OCI-LY3 (cell line): ENCODE results near the gene C20orf173.
A peak's percentile ranks its signal among the peaks of the same experiment; 100 is the strongest.

Source experiments
- H2AFZ ChIP-seq: fragments of 200-600, 300-600 bp; shearing (Covaris generic); 2 replicates; pipeline ENCODE4 v1.6.0; 2014; ENCODE audit warnings: antibody characterized with exemption, low read depth, low read length
- H3K27ac ChIP-seq: fragments of 200-600, 300-600 bp; sonication (generic); 2 replicates; pipeline ENCODE4 v1.5.1; 2014; ENCODE audit warnings: mild to moderate bottlenecking, low read length, moderate library complexity, mixed read lengths
- H3K27me3 ChIP-seq: fragments of 200-600, 300-600 bp; sonication (generic); 2 replicates; pipeline ENCODE4 v1.6.1; 2014; ENCODE audit warnings: low read depth, low read length, mixed read lengths
- H3K36me3 ChIP-seq: fragments of 200-600, 300-600 bp; sonication (generic); replicated peaks from 2 replicates; pipeline ENCODE3; 2014; ENCODE audit warnings: low read depth, low read length, mixed read lengths
- H3K4me1 ChIP-seq: fragments of 300-600, 200-600 bp; sonication (generic); 2 replicates; pipeline ENCODE4 v1.6.1; 2014; ENCODE audit warnings: low read length, mixed read lengths
- H3K4me2 ChIP-seq: fragments of 200-600, 300-600 bp; sonication (generic); 2 replicates; pipeline ENCODE4 v1.6.1; 2014; ENCODE audit warnings: low read length, mixed read lengths
- H3K4me3 ChIP-seq: fragments of 300-600, 200-600 bp; sonication (generic); 2 replicates; pipeline ENCODE4 v1.5.1; 2014; ENCODE audit warnings: antibody characterized with exemption, mild to moderate bottlenecking, low read length, moderate library complexity
- H3K79me2 ChIP-seq: fragments of 300-600, 200-600 bp; shearing (Covaris generic); 2 replicates; pipeline ENCODE4 v1.6.1; 2014; ENCODE audit warnings: mild to moderate bottlenecking, low read length, mixed read lengths
- H3K9ac ChIP-seq: fragments of 300-600, 200-600 bp; shearing (Covaris generic); 2 replicates; pipeline ENCODE4 v1.6.0; 2014; ENCODE audit warnings: mild to moderate bottlenecking, low read length, moderate library complexity
- H3K9me3 ChIP-seq: fragments of 200-600, 300-600 bp; shearing (Covaris generic); 2 replicates; pipeline ENCODE4 v1.6.1; 2014; ENCODE audit warnings: low read length, mixed read lengths; ENCODE audit not compliant: insufficient read depth
- H4K20me1 ChIP-seq: fragments of 200-600, 300-600 bp; sonication (generic); 2 replicates; pipeline ENCODE4 v1.6.1; 2016; ENCODE audit warnings: low read length, mixed read lengths; ENCODE audit not compliant: insufficient read depth
- CTCF ChIP-seq: fragments of 200-600, 300-600 bp; sonication (generic); IDR thresholded peaks from 2 replicates; pipeline ENCODE4 v1.5.1; 2014; ENCODE audit warnings: antibody characterized with exemption, low read length, low read depth
- EZH2phosphoT487 ChIP-seq: fragments of 200-600 bp; shearing (Covaris generic); IDR thresholded peaks from 2 replicates; pipeline ENCODE4 v1.6.1; 2018; ENCODE audit warnings: antibody characterized with exemption, mixed run types, low read depth

Gene C20orf173

DNA sequence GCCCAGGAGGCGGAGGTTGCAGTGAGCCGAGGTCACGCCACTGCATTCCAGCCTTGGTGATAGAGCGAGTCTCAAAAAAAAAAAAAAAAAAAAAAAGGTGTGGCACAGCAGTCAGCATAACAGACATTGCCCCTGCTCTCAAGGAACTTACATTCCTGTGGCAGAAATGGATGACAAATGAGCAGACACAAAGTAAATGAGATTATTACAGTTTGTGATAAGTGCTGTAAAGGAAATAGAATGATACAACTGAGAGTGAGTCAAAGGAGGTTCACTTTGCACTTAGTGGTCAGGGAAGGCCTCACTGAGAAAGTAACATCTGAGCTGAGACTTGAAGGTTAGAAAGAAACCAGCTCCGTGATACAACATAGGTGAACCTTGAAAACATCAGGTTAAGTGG lies 37.6 kb downstream of the C20orf173 start:
- Histone ChIP-seq H3K79me2 (0 out of 2 replicates have a peak, but pooled peaks cover 4% of the 10 kb centered on the region), H3K9me3 (no peaks in the 10 kb centered on the region), H3K9ac (no peak overlapping the region), H3K4me3 (no peak overlapping the region), H4K20me1 (no peaks in the 10 kb centered on the region), H2AFZ (no peak overlapping the region), H3K36me3 (peaks cover 58% of the 10 kb centered on the region), H3K4me1 (peaks cover 12% of the 10 kb centered on the region), H3K27me3 (no peaks in the 10 kb centered on the region), H3K4me2 (no peak overlapping the region), H3K27ac (no peak overlapping the region)
- no peak for TF ChIP-seq EZH2phosphoT487

GRCh38 chr20:35490736-35491181 lies 38.7 kb downstream of the C20orf173 start:
- peak overlapping the region; percentile 86 for H3K4me2 ChIP-seq
- TF ChIP-seq EZH2phosphoT487 (no peak), CTCF (no peak)
- H2AFZ ChIP-seq = peak overlapping the region; percentile 69
- no peaks in the 10 kb centered on the region for H4K20me1 ChIP-seq
- H3K27ac ChIP-seq = peak overlapping the region; percentile 57
- H3K4me1 ChIP-seq = peaks cover 12% of the 10 kb centered on the region
- H3K27me3 ChIP-seq = no peaks in the 10 kb centered on the region
- H3K9ac ChIP-seq = peak overlapping the region; percentile 67
- H3K79me2 ChIP-seq = 0 out of 2 replicates have a peak, but pooled peaks cover 4% of the 10 kb centered on the region
- H3K9me3 ChIP-seq = no peaks in the 10 kb centered on the region
- peak overlapping the region; percentile 79 for H3K4me3 ChIP-seq
- H3K36me3 ChIP-seq = peaks cover 51% of the 10 kb centered on the region

GRCh38 chr20:35489717-35490116 lies 39.7 kb downstream of the C20orf173 start:
- Histone ChIP-seq H3K79me2 (0 out of 2 replicates have a peak, but pooled peaks cover 4% of the 10 kb centered on the region), H3K27ac (no peak overlapping the region), H3K9me3 (no peaks in the 10 kb centered on the region), H3K4me1 (peaks cover 12% of the 10 kb centered on the region), H3K4me3 (no peak overlapping the region), H4K20me1 (no peaks in the 10 kb centered on the region), H3K36me3 (peaks cover 47% of the 10 kb centered on the region), H3K27me3 (no peaks in the 10 kb centered on the region), H3K4me2 (no peak overlapping the region), H2AFZ (no peak overlapping the region), H3K9ac (no peak overlapping the region)
- TF ChIP-seq EZH2phosphoT487 (no peak), CTCF (no peak)

GRCh38 chr20:35487479-35487878 lies 42.0 kb downstream of the C20orf173 start:
- no peak for TF ChIP-seq EZH2phosphoT487
- no peak for TF ChIP-seq CTCF
- Histone ChIP-seq H3K27ac (no peak overlapping the region), H3K9ac (no peak overlapping the region), H3K4me3 (no peak overlapping the region), H4K20me1 (no peaks in the 10 kb centered on the region), H3K4me1 (peaks cover 12% of the 10 kb centered on the region), H3K9me3 (no peaks in the 10 kb centered on the region), H3K4me2 (no peak overlapping the region), H3K27me3 (no peaks in the 10 kb centered on the region), H3K79me2 (0 out of 2 replicates have a peak, but pooled peaks cover 4% of the 10 kb centered on the region), H2AFZ (no peak overlapping the region), H3K36me3 (peaks cover 44% of the 10 kb centered on the region)

DNA sequence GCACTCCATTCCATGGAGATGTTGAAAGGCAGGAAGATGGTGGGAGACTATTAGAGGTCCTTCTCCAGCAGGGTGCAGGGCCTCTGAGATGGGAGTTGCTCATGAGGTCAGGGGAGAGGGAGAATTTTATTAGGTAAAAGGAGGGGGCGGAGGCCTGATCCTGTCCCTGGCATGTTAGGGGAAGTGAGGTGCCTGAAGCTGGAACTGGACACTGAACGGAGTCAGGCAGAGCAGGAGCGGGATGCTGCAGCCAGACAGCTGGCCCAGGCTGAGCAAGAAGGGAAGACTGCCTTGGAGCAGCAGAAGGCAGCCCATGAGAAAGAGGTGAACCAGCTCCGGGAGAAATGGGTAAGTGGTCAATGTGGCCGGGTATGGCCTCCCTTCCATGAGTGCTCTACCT lies 49.7 kb downstream of the C20orf173 start:
- Histone ChIP-seq H3K79me2 (no peaks in the 10 kb centered on the region), H3K4me3 (no peak overlapping the region), H3K27me3 (no peaks in the 10 kb centered on the region), H3K4me2 (no peak overlapping the region), H4K20me1 (no peaks in the 10 kb centered on the region), H3K9me3 (no peaks in the 10 kb centered on the region), H3K4me1 (no peaks in the 10 kb centered on the region), H3K9ac (no peak overlapping the region), H3K36me3 (peaks cover 57% of the 10 kb centered on the region), H2AFZ (no peak overlapping the region), H3K27ac (no peak overlapping the region)
- no peak for TF ChIP-seq EZH2phosphoT487
- TF ChIP-seq CTCF = no peak
